ENCODE data around the gene ELFN2. TPM values are rescaled to one million over a fixed set of nuclear protein-coding genes. Genes with fewer than 3 reads are reported as not detected.

ELFN2 gene
- total RNA-seq, 2 donors from 2014 or later: not detected

GRCh38 chr22:37467391-37467955 lies 40.2 kb upstream of the ELFN2 start:
- no peaks in the 10 kb centered on the region for H3K4me1 ChIP-seq (ENCODE audit: control insufficient read depth in 1 of 2, low read depth in 2 of 2)
- H3K27ac ChIP-seq: no peak overlapping the region
- DNase-seq (ENCODE audit: low spot score) (no peak), ATAC-seq (ENCODE audit: insufficient number of reproducible peaks, low FRiP score, low read depth) (no peak)
- no peaks in the 10 kb centered on the region for H3K9me3 ChIP-seq
- no peaks in the 10 kb centered on the region for H3K27me3 ChIP-seq (replicated peaks; ENCODE audit: insufficient read depth)
- no peak overlapping the region for H3K4me3 ChIP-seq
- no peak for TF ChIP-seq CTCF (IDR thresholded peaks at IDR 0.05)
- H3K36me3 ChIP-seq: no peaks in the 10 kb centered on the region

GRCh38 chr22:37464181-37464580 lies 36.9 kb upstream of the ELFN2 start:
- no peak for TF ChIP-seq CTCF (IDR thresholded peaks at IDR 0.05)

GRCh38 chr22:37462983-37463382 lies 35.7 kb upstream of the ELFN2 start:
- H3K36me3 ChIP-seq: no peaks in the 10 kb centered on the region
- TF ChIP-seq CTCF (IDR thresholded peaks at IDR 0.05): no peak
- DNase-seq (ENCODE audit: low spot score) (no peak), ATAC-seq (ENCODE audit: insufficient number of reproducible peaks, low FRiP score, low read depth) (no peak)
- H3K4me1 ChIP-seq (ENCODE audit: control insufficient read depth in 1 of 2, low read depth in 2 of 2): no peaks in the 10 kb centered on the region
- no peak overlapping the region for H3K4me3 ChIP-seq
- H3K27me3 ChIP-seq (replicated peaks; ENCODE audit: insufficient read depth): no peaks in the 10 kb centered on the region
- H3K9me3 ChIP-seq: no peaks in the 10 kb centered on the region
- no peak overlapping the region for H3K27ac ChIP-seq

More at GRCh38 chr22:37464181-37464580, 36.9 kb upstream of the ELFN2 start:
- Histone ChIP-seq H3K27ac (no peak overlapping the region), H3K36me3 (no peaks in the 10 kb centered on the region), H3K4me1 (ENCODE audit: control insufficient read depth in 1 of 2, low read depth in 2 of 2) (no peaks in the 10 kb centered on the region), H3K9me3 (no peaks in the 10 kb centered on the region), H3K4me3 (no peak overlapping the region), H3K27me3 (replicated peaks; ENCODE audit: insufficient read depth) (no peaks in the 10 kb centered on the region)
- DNase-seq (ENCODE audit: low spot score) (no peak), ATAC-seq (ENCODE audit: insufficient number of reproducible peaks, low FRiP score, low read depth) (no peak)

GRCh38 chr22:37462436-37462835 lies 35.2 kb upstream of the ELFN2 start:
- ATAC-seq (ENCODE audit: insufficient number of reproducible peaks, low FRiP score, low read depth) (no peak), DNase-seq (ENCODE audit: low spot score) (no peak)
- H3K4me1 ChIP-seq (ENCODE audit: control insufficient read depth in 1 of 2, low read depth in 2 of 2): no peaks in the 10 kb centered on the region
- H3K4me3 ChIP-seq: no peak overlapping the region
- TF ChIP-seq CTCF (IDR thresholded peaks at IDR 0.05): no peak
- H3K27ac ChIP-seq: no peak overlapping the region
- no peaks in the 10 kb centered on the region for H3K36me3 ChIP-seq
- no peaks in the 10 kb centered on the region for H3K9me3 ChIP-seq
- no peaks in the 10 kb centered on the region for H3K27me3 ChIP-seq (replicated peaks; ENCODE audit: insufficient read depth)

- DNase-seq (ENCODE audit: low spot score): no peak
- H3K27me3 ChIP-seq (replicated peaks; ENCODE audit: insufficient read depth): no peaks in the 10 kb centered on the region
These were observed 34.7 kb upstream of the ELFN2 start for GRCh38 chr22:37461961-37462360.

More at GRCh38 chr22:37461961-37462360, 34.7 kb upstream of the ELFN2 start:
- no peak for ATAC-seq (ENCODE audit: insufficient number of reproducible peaks, low FRiP score, low read depth)
- Histone ChIP-seq H3K36me3 (no peaks in the 10 kb centered on the region), H3K9me3 (no peaks in the 10 kb centered on the region), H3K27ac (no peak overlapping the region), H3K4me3 (no peak overlapping the region), H3K4me1 (ENCODE audit: control insufficient read depth in 1 of 2, low read depth in 2 of 2) (no peaks in the 10 kb centered on the region)
- TF ChIP-seq CTCF (IDR thresholded peaks at IDR 0.05): no peak

Measured in thoracic aorta (tissue), 2 donors.